ENCODE measurements around the gene EML3. TPM values are rescaled to one million over a fixed set of nuclear protein-coding genes. Genes with fewer than 3 reads are reported as not detected.

EML3 gene, protein sequence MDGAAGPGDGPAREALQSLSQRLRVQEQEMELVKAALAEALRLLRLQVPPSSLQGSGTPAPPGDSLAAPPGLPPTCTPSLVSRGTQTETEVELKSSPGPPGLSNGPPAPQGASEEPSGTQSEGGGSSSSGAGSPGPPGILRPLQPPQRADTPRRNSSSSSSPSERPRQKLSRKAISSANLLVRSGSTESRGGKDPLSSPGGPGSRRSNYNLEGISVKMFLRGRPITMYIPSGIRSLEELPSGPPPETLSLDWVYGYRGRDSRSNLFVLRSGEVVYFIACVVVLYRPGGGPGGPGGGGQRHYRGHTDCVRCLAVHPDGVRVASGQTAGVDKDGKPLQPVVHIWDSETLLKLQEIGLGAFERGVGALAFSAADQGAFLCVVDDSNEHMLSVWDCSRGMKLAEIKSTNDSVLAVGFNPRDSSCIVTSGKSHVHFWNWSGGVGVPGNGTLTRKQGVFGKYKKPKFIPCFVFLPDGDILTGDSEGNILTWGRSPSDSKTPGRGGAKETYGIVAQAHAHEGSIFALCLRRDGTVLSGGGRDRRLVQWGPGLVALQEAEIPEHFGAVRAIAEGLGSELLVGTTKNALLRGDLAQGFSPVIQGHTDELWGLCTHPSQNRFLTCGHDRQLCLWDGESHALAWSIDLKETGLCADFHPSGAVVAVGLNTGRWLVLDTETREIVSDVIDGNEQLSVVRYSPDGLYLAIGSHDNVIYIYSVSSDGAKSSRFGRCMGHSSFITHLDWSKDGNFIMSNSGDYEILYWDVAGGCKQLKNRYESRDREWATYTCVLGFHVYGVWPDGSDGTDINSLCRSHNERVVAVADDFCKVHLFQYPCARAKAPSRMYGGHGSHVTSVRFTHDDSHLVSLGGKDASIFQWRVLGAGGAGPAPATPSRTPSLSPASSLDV
- 19.0 to 23.2 TPM (median 21.8 TPM) in 5 replicates for total RNA-seq (2022; extraction: Qiagen RNA extraction)

GRCh38 chr11:62612366-62613290 is at the start of gene EML3, which contains the start of gene ROM1:
EML3 (minus strand) TSS chr11:62612775; CDS start chr11:62612457, 318 bp downstream.
ROM1 (plus strand) TSS chr11:62613257; CDS start chr11:62613282, 25 bp downstream.

GRCh38 chr11:62645946-62646824 is 33.6 kb upstream of the EML3 start, which contains the start of gene GANAB:
GANAB (minus strand) TSS chr11:62646613; CDS start chr11:62646599, 14 bp downstream.

DNA sequence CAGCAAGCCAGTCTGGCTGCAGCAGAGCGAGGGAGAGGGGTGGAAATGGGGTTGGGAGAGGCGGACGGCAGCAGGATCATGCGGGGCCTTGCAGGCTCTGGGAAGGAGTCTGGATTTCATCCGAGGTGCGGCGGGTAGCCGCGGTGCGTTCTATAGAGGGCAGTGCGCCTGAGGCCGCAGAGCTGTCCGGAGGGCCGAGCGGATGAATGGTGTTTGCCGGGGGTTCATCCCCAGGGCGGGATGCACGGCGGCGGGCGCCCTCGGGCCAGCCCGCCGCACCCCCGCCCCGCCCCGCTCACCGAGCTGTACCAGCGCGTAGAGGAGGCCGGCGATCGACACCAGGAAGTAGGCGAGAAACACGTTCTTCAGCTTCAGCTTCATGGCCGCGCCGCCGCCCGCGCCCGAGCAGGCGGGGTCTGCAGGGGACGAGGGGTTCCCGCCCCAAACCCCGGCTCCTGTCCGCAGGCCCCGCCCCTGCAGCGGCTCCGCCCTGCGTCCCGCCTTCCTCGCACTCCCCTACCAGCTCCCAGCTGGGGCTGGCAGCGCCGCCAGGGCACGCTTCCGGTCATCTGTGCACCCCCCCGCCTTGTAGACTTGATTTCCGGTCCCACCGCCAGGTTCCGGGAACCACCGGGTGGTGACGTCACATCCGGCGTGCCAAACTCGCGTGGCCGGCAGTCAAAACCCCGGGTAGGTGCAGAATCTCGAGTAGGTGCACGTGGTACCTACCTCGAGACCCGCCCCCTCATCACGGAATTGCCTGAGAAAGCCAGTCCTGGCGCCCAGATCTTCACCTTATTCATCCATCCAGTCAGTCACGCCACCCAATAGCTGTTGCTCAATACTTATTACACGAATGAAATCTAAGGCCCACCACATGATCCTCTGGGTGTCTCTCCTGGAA is 9.2 kb upstream of the EML3 start, which contains the start of gene B3GAT3:
TSS of gene B3GAT3 (minus strand) at position 420 of the 904 bp plus-strand sequence. CDS start at position 381, 39 bp downstream.

DNA sequence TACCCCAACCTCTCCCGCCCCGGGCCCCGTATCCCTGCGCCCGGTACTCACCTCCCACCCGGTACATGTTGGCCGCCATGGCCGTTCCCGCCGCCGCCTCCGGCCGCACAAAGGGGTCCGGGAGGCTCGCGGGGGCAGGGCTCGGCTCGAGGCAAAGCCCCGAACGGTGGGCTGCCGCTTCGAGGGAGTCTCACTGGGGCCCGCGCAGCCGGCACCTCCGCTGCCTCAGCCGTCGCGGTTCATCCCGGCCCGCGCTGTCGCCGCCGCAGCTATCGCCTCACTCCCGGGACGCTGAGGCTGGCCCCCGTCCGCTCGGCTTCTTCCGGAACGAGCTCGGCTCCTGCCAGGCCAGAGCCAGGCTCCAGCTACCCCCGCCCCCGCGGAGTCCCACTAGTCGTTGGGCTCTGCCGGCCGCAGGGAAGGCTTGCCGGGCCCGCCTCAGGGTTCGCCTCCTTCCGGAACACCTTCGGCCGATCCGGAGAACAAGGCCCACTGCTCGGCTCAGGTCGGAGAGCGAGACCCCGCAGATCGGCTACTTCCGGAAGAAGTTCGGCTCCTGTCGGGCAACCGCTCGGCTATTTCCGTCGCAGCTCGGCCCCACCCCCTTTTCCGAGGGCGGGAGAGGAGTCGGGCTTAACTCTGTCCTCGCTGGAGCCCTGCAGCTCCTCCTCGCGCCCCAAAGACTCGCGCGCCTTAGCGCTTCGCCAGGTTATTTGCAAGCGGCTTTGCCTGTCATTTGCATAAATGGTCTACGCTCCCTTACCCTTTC is 11.0 kb downstream of the EML3 start, which contains the start of gene MTA2:
TSS of gene MTA2 (minus strand) at position 494 of the 769 bp plus-strand sequence. CDS start at position 79, 415 bp downstream.

DNA sequence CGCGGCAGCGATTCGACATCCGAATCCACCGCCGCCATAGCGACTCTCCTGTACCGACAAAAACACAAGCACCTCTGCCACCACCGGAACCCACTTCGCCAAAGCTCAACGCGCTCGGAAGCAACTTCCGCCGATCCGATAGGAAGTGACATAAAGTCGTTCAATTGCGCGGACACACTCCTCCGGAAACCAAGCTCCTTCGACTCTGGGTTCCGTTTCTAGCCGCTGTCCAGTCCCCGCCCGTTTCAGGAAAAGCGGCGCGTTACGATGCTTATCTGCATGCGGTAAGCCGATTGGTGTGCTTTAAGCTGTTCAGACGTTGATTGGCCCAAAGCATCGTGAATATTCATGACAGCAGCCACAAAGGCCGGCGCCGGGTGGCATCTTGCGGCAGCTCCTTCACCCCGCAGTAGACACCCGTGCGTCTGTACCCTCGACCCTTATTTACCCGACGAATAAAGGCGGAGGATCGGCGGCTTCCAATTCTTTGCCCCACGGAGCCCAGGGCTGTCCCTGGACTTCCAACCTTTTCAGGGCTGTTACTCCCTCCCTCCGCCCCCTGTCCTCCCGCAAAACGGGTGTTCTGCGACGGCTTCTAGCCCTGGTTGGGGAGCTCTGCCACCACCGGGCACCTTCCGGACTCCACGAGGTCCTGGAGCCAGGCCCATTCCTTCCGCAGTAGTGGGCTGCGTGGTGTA is 21.0 kb downstream of the EML3 start, which contains the start of gene TUT1:
TSS of gene TUT1 (minus strand) at position 76 of the 698 bp plus-strand sequence. CDS start at position 38, 38 bp downstream.

GRCh38 chr11:62573592-62574362 is 38.8 kb downstream of the EML3 start, which contains the start of gene EEF1G:
EEF1G (minus strand) TSS chr11:62573891; CDS start chr11:62573842, 49 bp downstream.

Other genes with a start within 250 kb of the EML3 start
- not detected in 5 replicates for gene SCGB1A1, start 193.7 kb downstream of the EML3 start, total RNA-seq (2022; extraction: Qiagen RNA extraction)
- gene AHNAK, start 66.0 kb downstream of the EML3 start, total RNA-seq (2022; extraction: Qiagen RNA extraction) = 308 to 468 TPM (median 395 TPM) in 5 replicates
- 1,875 to 2,021 TPM (median 1,992 TPM) in 5 replicates for gene EEF1G, start 38.9 kb downstream of the EML3 start, total RNA-seq (2022; extraction: Qiagen RNA extraction)
- 15.8 to 17.4 TPM (median 16.7 TPM) in 5 replicates for gene TUT1, start 21.3 kb downstream of the EML3 start, total RNA-seq (2022; extraction: Qiagen RNA extraction)
- 84.4 to 102 TPM (median 85.9 TPM) in 5 replicates for gene MTA2, start 10.9 kb downstream of the EML3 start, total RNA-seq (2022; extraction: Qiagen RNA extraction)
- 3.5 to 4.7 TPM (median 4.4 TPM) in 5 replicates for gene ROM1, start 482 bp upstream of the EML3 start, total RNA-seq (2022; extraction: Qiagen RNA extraction)
- 45.9 to 56.9 TPM (median 52.4 TPM) in 5 replicates for gene B3GAT3, start 9.2 kb upstream of the EML3 start, total RNA-seq (2022; extraction: Qiagen RNA extraction)
- gene GANAB, start 33.8 kb upstream of the EML3 start, total RNA-seq (2022; extraction: Qiagen RNA extraction) = 243 to 305 TPM (median 258 TPM) in 5 replicates
- 20.6 to 22.8 TPM (median 21.6 TPM) in 5 replicates for gene INTS5, start 40.5 kb upstream of the EML3 start, total RNA-seq (2022; extraction: Qiagen RNA extraction)
- 115 to 147 TPM (median 128 TPM) in 5 replicates for gene C11orf98, start 52.4 kb upstream of the EML3 start, total RNA-seq (2022; extraction: Qiagen RNA extraction)
- gene CSKMT, start 52.5 kb upstream of the EML3 start, total RNA-seq (2022; extraction: Qiagen RNA extraction) = 8.2 to 15.6 TPM (median 12.8 TPM) in 5 replicates
- 22.5 to 36.2 TPM (median 32.9 TPM) in 5 replicates for gene UQCC3, start 58.9 kb upstream of the EML3 start, total RNA-seq (2022; extraction: Qiagen RNA extraction)
- gene LBHD1, start 59.5 kb upstream of the EML3 start, total RNA-seq (2022; extraction: Qiagen RNA extraction) = 3.9 to 5.5 TPM (median 5.2 TPM) in 5 replicates
- 106 to 120 TPM (median 114 TPM) in 5 replicates for gene UBXN1, start 66.3 kb upstream of the EML3 start, total RNA-seq (2022; extraction: Qiagen RNA extraction)
- gene LRRN4CL, start 76.8 kb upstream of the EML3 start, total RNA-seq (2022; extraction: Qiagen RNA extraction) = 0.07 to 0.13 TPM (median 0.11 TPM) in 4 of 5 replicates, not detected in the other
- 63.8 to 87.2 TPM (median 72.5 TPM) in 5 replicates for gene BSCL2, start 94.6 kb upstream of the EML3 start, total RNA-seq (2022; extraction: Qiagen RNA extraction)
- not detected in 5 replicates for gene GNG3, start 94.9 kb upstream of the EML3 start, total RNA-seq (2022; extraction: Qiagen RNA extraction)
- 38.5 to 50.6 TPM (median 40.7 TPM) in 5 replicates for gene HNRNPUL2, start 114.7 kb upstream of the EML3 start, total RNA-seq (2022; extraction: Qiagen RNA extraction)
- 29.2 to 32.7 TPM (median 31.6 TPM) in 5 replicates for gene TTC9C, start 115.7 kb upstream of the EML3 start, total RNA-seq (2022; extraction: Qiagen RNA extraction)
- gene ZBTB3, start 141.4 kb upstream of the EML3 start, total RNA-seq (2022; extraction: Qiagen RNA extraction) = 1.0 to 1.6 TPM (median 1.5 TPM) in 5 replicates
- 156 to 190 TPM (median 177 TPM) in 5 replicates for gene POLR2G, start 148.8 kb upstream of the EML3 start, total RNA-seq (2022; extraction: Qiagen RNA extraction)
- gene TAF6L, start 158.6 kb upstream of the EML3 start, total RNA-seq (2022; extraction: Qiagen RNA extraction) = 12.6 to 15.2 TPM (median 13.6 TPM) in 5 replicates
- 64.4 to 93.7 TPM (median 85.8 TPM) in 5 replicates for gene TMEM179B, start 174.6 kb upstream of the EML3 start, total RNA-seq (2022; extraction: Qiagen RNA extraction)
- gene TMEM223, start 179.2 kb upstream of the EML3 start, total RNA-seq (2022; extraction: Qiagen RNA extraction) = 20.1 to 29.2 TPM (median 26.5 TPM) in 5 replicates
- gene NXF1, start 192.7 kb upstream of the EML3 start, total RNA-seq (2022; extraction: Qiagen RNA extraction) = 47.7 to 51.9 TPM (median 49.5 TPM) in 5 replicates
- gene STX5, start 219.3 kb upstream of the EML3 start, total RNA-seq (2022; extraction: Qiagen RNA extraction) = 19.0 to 25.5 TPM (median 24.6 TPM) in 5 replicates
- not detected in 5 replicates for gene TEX54, start 220.1 kb upstream of the EML3 start, total RNA-seq (2022; extraction: Qiagen RNA extraction)
- 74.2 to 79.9 TPM (median 78.7 TPM) in 5 replicates for gene WDR74, start 226.8 kb upstream of the EML3 start, total RNA-seq (2022; extraction: Qiagen RNA extraction)

All from A549 treated with Hydrocortisone at 1 μM for 4 hours (cell line).